Muscle of leg (tissue), 16 donors: ENCODE results near the gene OR10A4. TPM values are rescaled to one million over a fixed set of nuclear protein-coding genes. Genes with fewer than 3 reads are reported as not detected.
"Not testable (repeated sequence)": the region's sequence is repeated elsewhere in the genome, so short reads cannot be mapped to it uniquely, and the experiment has no call there.

Source experiments
- DNase-seq: peaks from one replicate; pipeline ENCODE4 v3.0.0; 2013
- H3K27ac ChIP-seq: one replicate; pipeline ENCODE4 v1.5.1; 2013; ENCODE audit warnings: mild to moderate bottlenecking, low read length, control low read depth
- H3K27me3 ChIP-seq: one replicate; pipeline ENCODE4 v1.6.1; 2013; ENCODE audit warnings: low read length; ENCODE audit not compliant: control insufficient read depth, insufficient read depth
- H3K36me3 ChIP-seq: one replicate; pipeline ENCODE4 v1.6.1; 2013; ENCODE audit warnings: low read length; ENCODE audit not compliant: control insufficient read depth, insufficient read depth
- H3K4me1 ChIP-seq: one replicate; pipeline ENCODE4 v1.6.1; 2013; ENCODE audit warnings: low read length; ENCODE audit not compliant: control insufficient read depth, insufficient read depth
- H3K4me3 ChIP-seq: one replicate; pipeline ENCODE4 v1.5.1; 2013; ENCODE audit warnings: low read length, control low read depth
- H3K9me3 ChIP-seq: replicated peaks from 2 replicates; pipeline ENCODE4 v1.6.1; 2013; ENCODE audit warnings: low read depth, low read length; ENCODE audit not compliant: control insufficient read depth
- WGBS: methylation state at CpG from one replicate; pipeline ENCODE4 v1.1.5; 2013; ENCODE audit warnings: missing lambda C conversion rate; ENCODE audit not compliant: insufficient coverage; 5-methylcytosine and 5-hydroxymethylcytosine counted together
- long read RNA-seq, 11 donors: transcript quantifications; one replicate each; lab custom pipeline, GENCODE V29; 2026
- polyA plus RNA-seq, 8 donors: library from polyadenylated mRNA; unstranded; fragments of 120-200 nt; gene quantifications; one replicate each; pipeline versions ENCODE4 v1.2.1 to v1.2.3, GENCODE V29; 2013; ENCODE audit warnings: inconsistent platforms in 1 of 8, low replicate concordance in 1 of 8; ENCODE audit not compliant: insufficient read length in 8 of 8, insufficient read depth in 1 of 8
- total RNA-seq: library from RNA; stranded (reverse); fragments of 120-200 nt; gene quantifications from one replicate; pipeline ENCODE4 v1.2.4, GENCODE V29; 2013

OR10A4 gene
- total RNA-seq (not detected), polyA plus RNA-seq (not detected)
- long read RNA-seq, donor 1, result 0 reads
- long read RNA-seq, donor 2, result 0 reads
- long read RNA-seq, donor 3, result 0 reads
- long read RNA-seq, donor 4, result 0 reads
- long read RNA-seq, donor 5, result 0 reads
- long read RNA-seq, donor 6, result 0 reads
- long read RNA-seq, donor 7, result 0 reads
- long read RNA-seq, donor 8, result 0 reads
- long read RNA-seq, donor 9, result 0 reads
- long read RNA-seq, donor 10, result 0 reads
- long read RNA-seq, donor 11, result 0 reads

GRCh38 chr11:6876325-6876724 lies at the start of gene OR10A4:
Gene OR10A4, plus strand, starts transcription at chr11:6876625. Its CDS starts 23 bp downstream, at chr11:6876648.
- H3K4me1 ChIP-seq, result no peaks in the 10 kb centered on the region
- no peaks in the 10 kb centered on the region for H3K27me3 ChIP-seq
- no peaks in the 10 kb centered on the region for H3K9me3 ChIP-seq
- no peak within 1 kb of the TSS for H3K27ac ChIP-seq
- no peaks in the 10 kb centered on the region for H3K36me3 ChIP-seq
- no peak within 1 kb of the TSS for H3K4me3 ChIP-seq
- DNase-seq, result no peak
- WGBS, result 75% methylated on average over 1 of the region's 1 CpG

- no peak for DNase-seq
- H3K27me3 ChIP-seq, result no peaks in the 10 kb centered on the region
- WGBS, result 67% methylated on average over 1 of the region's 1 CpG
- no peak overlapping the region for H3K4me3 ChIP-seq
- H3K36me3 ChIP-seq, result no peaks in the 10 kb centered on the region
- no peaks in the 10 kb centered on the region for H3K4me1 ChIP-seq
- no peak overlapping the region for H3K27ac ChIP-seq
- no peaks in the 10 kb centered on the region for H3K9me3 ChIP-seq
Observed at GRCh38 chr11:6828103-6828502, 48.3 kb upstream of the OR10A4 start.

DNA sequence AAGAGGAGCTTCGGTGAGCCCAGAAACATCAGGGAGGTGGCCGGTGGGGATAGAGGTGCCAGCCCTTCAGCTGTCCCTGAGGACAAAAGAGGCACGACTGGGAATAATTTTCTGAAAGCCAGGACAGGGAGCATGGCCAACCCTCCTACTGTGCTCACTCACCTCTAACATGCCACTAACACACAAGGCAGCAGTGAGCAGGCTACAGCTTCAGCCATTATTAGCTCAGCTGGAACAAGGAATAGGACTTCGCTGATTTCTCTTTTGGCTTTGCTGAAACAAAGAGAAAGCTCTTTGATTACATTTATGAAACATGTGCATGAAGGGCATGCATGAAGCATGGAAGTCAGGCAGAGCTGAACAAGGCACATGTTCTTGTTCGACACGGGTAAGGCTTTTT lies 43.1 kb upstream of the OR10A4 start:
- Histone ChIP-seq H3K4me3 (no peak overlapping the region), H3K27me3 (no peaks in the 10 kb centered on the region), H3K4me1 (no peaks in the 10 kb centered on the region), H3K9me3 (no peaks in the 10 kb centered on the region), H3K36me3 (no peaks in the 10 kb centered on the region), H3K27ac (no peak overlapping the region)
- 63% methylated on average over 2 of the region's 6 CpGs for WGBS
- DNase-seq, result no peak

GRCh38 chr11:6834021-6834420 lies 42.4 kb upstream of the OR10A4 start:
- no CpG with 5 or more reads among the region's 1 CpG for WGBS
- no peak for DNase-seq
- Histone ChIP-seq H3K27ac (no peak overlapping the region), H3K4me1 (no peaks in the 10 kb centered on the region), H3K36me3 (no peaks in the 10 kb centered on the region), H3K9me3 (no peaks in the 10 kb centered on the region), H3K27me3 (no peaks in the 10 kb centered on the region), H3K4me3 (no peak overlapping the region)

DNA sequence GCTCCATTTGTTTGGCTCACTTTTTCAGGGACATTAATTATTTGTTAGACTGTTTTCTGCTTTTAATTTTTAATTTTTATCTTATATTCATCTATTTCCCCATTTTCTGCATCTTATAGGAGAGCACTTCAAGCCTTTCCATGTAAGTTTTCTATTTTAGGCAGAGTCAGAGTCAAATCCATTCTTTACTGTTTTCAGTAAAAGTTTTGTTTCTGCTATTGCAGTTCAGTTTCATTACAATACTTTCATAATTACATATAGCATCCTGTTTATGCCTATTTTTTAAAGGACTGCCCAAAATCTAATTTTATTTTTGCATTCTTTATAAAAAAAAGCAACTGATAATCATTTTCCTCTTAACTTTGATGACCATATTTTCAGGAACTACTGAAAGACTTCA lies 34.7 kb upstream of the OR10A4 start:
- no peaks in the 10 kb centered on the region for H3K36me3 ChIP-seq
- H3K4me3 ChIP-seq, result no peak overlapping the region
- H3K27ac ChIP-seq, result no peak overlapping the region
- H3K27me3 ChIP-seq, result no peaks in the 10 kb centered on the region
- no peaks in the 10 kb centered on the region for H3K9me3 ChIP-seq
- no peak for DNase-seq
- H3K4me1 ChIP-seq, result no peaks in the 10 kb centered on the region

DNA sequence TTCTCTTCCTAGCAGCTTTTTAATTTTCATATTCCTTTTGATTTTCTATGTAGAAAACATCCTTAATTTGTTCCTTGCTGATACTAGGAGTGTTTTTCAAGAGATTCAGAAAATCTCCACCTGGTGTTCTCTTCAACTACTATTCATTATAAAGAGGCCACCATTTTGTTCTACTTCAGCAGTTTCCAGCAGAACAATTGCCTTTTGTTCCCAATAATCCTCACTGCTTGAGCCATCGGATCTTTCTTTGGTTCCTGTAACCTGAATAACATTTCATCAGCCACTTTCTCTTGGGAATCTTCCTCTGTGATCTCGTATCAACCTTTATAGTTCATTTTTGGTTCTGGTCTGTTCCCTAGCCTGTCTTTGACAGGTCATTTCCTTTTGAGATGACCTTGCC lies 32.8 kb upstream of the OR10A4 start:
- H3K27me3 ChIP-seq, result no peaks in the 10 kb centered on the region
- no peaks in the 10 kb centered on the region for H3K4me1 ChIP-seq
- no peak overlapping the region for H3K4me3 ChIP-seq
- no peak overlapping the region for H3K27ac ChIP-seq
- H3K36me3 ChIP-seq, result no peaks in the 10 kb centered on the region
- H3K9me3 ChIP-seq, result no peaks in the 10 kb centered on the region
- no peak for DNase-seq
- 41% methylated on average over 2 of the region's 2 CpGs for WGBS

- Histone ChIP-seq H3K27me3 (no peaks in the 10 kb centered on the region), H3K9me3 (no peaks in the 10 kb centered on the region), H3K36me3 (no peaks in the 10 kb centered on the region), H3K4me1 (no peaks in the 10 kb centered on the region), H3K27ac (no peak overlapping the region), H3K4me3 (no peak overlapping the region)
- 92% methylated on average over 3 of the region's 5 CpGs for WGBS
- no peak for DNase-seq
Observed at GRCh38 chr11:6844356-6844755, 32.1 kb upstream of the OR10A4 start.

DNA sequence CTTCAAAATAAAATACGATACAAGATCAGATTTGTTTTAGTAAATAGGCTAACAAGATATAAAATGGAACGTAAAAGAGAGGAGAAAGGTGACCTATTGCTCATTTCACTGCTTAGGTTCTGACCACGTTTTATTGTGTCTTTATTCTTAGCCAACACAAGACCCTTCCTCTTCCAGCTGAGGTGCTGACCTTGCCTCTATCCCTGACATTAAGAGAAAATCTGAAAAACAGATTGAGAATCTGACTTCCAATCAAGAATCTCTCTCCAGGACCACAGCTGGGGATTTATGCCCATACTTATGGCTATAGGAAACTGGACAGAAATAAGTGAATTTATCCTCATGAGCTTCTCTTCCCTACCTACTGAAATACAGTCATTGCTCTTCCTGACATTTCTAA lies 31.0 kb upstream of the OR10A4 start, which contains the start of gene OR10A5:
OR10A5 (plus strand) TSS at position 301 of the 400 bp plus-strand sequence; CDS start at position 301, 0 bp downstream.
- Histone ChIP-seq H3K4me1 (no peaks in the 10 kb centered on the region), H3K9me3 (no peaks in the 10 kb centered on the region), H3K27me3 (no peaks in the 10 kb centered on the region), H3K4me3 (no peak within 1 kb of the TSS), H3K27ac (no peak within 1 kb of the TSS), H3K36me3 (no peaks in the 10 kb centered on the region)
- no CpG with 5 or more reads among the region's 3 CpGs for WGBS
- DNase-seq, result no peak

GRCh38 chr11:6850526-6850925 lies 25.9 kb upstream of the OR10A4 start:
- no peak for DNase-seq
- Histone ChIP-seq H3K27me3 (no peaks in the 10 kb centered on the region), H3K4me1 (no peaks in the 10 kb centered on the region), H3K27ac (no peak overlapping the region), H3K9me3 (no peaks in the 10 kb centered on the region), H3K4me3 (no peak overlapping the region), H3K36me3 (no peaks in the 10 kb centered on the region)
- WGBS, result 83% methylated on average over 1 of the region's 2 CpGs

DNA sequence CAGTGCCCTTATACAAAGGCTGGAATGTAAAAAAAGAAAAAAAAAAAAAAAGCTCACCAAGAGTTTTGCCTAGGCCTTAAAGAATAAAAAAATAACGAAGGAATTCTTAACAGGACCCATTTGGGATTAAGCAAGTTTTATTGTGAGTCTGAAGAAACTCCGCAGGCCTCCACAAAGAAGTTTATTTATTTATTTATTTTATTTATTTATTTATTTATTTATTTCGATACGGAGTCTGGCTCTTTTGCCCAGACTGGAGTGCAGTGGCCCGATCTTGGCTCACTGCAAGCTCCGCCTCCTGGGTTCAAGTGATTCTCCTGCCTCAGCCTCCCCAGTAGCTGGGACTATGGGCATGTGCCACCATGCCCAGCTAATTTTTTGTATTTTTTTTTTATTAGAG lies 21.6 kb upstream of the OR10A4 start:
- H3K27ac ChIP-seq, H3K4me3 ChIP-seq, H3K36me3 ChIP-seq, H3K9me3 ChIP-seq, H3K4me1 ChIP-seq, DNase-seq, H3K27me3 ChIP-seq: not testable (repeated sequence)
- 100% methylated on average over 4 of the region's 6 CpGs for WGBS
